GM12874 (cell line): ENCODE measurements around the gene CYP46A1.

Experiments
- TF ChIP-seq, protein P1 (sequence below): IDR thresholded peaks from 2 replicates; pipeline ENCODE4 v1.5.1; 2011; ENCODE audit warnings: low read depth, mild to moderate bottlenecking, control low read depth, low read length, moderate library complexity; ENCODE audit not compliant: insufficient read depth

The CYP46A1 gene

GRCh38 chr14:99769799-99770198 is 85.7 kb downstream of the CYP46A1 start:
- TF ChIP-seq, protein P1, sequence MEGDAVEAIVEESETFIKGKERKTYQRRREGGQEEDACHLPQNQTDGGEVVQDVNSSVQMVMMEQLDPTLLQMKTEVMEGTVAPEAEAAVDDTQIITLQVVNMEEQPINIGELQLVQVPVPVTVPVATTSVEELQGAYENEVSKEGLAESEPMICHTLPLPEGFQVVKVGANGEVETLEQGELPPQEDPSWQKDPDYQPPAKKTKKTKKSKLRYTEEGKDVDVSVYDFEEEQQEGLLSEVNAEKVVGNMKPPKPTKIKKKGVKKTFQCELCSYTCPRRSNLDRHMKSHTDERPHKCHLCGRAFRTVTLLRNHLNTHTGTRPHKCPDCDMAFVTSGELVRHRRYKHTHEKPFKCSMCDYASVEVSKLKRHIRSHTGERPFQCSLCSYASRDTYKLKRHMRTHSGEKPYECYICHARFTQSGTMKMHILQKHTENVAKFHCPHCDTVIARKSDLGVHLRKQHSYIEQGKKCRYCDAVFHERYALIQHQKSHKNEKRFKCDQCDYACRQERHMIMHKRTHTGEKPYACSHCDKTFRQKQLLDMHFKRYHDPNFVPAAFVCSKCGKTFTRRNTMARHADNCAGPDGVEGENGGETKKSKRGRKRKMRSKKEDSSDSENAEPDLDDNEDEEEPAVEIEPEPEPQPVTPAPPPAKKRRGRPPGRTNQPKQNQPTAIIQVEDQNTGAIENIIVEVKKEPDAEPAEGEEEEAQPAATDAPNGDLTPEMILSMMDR: no peak

DNA sequence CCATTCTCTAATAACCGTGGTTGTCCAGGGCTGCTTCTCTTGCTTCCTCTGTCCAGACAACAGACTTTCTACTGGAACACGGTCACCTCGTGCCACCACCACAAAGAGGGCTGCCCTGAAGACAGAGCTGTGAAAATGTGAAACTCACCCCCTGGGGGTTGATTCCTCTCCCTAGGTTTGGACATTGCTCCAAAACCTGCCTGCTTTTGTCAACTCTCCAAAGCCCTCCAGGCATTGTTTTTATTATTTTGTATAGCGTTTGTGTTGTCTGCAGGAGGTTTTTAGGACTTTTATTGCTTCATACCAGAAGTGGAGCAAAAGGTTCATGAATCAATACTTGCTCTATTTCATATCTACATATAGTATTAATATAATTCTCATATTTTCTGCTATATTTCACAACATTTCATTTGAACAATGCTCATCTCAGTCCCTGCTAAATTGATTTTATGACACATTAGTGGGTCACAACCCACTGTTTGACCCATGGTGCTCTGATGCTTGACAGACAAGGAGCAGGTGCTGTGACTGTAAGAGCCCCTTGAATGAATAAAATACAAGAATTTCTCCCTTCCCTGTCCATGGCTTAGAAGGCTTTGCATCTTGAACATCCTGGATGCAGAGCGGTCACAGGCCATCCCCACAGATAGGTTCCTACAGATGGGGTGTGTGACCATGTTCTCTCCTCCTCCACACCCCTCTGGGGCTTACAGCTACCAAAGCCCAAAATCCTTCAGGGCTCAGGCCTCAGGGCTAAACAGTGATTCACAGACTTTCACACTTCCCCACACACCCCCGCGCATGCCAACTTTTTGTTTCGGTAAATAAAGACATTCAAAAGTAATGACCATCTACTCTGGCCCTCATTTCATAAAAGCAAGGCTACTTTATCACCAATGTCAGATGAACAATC is 88.5 kb downstream of the CYP46A1 start:
- TF ChIP-seq, protein P1: no peak

GRCh38 chr14:99773521-99774497 is 89.7 kb downstream of the CYP46A1 start:
- TF ChIP-seq, protein P1: no peak

DNA sequence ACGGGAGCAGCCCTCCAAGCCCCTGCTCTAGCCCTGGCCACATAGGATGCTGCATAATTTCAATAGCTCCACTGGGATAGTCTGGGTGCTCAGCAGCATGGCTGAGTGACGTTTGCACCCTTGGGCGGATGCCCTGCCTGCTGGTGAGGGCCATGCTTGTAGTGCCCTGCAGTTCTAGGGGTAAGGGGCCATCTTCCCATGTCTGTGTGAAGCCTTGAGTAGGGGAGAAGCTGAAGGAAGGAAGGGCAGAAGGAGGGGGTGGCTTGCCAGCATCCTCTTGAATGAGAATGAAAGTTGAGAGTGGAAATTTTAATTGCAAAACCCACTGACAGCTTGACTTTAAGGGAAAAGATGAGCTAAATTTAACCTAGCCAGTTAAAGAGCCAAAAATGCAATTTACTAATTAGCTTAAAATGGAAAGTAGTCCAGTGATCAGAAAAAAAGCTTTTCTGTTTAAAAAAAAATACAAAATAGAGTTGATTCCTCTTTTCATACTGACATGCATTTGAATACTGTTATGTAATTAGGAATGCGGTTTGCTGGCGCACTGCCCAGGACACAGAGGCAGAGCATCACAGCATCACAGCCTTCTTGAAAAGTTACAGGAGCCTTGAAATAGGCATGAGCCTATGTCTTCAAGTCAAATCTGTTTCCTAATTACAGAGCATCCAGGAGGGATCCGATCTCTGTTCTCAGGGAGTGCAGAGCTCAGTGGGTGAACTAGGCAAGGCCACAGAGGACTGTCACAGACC is 90.6 kb downstream of the CYP46A1 start:
- TF ChIP-seq, protein P1: no peak

- TF ChIP-seq, protein P1: no peak
These were observed 91.3 kb downstream of the CYP46A1 start for GRCh38 chr14:99775351-99775750.
